Dendritic cell treated with granulocyte-macrophage colony-stimulating factor and Interleukin-4, amounts not matched to agents 40 ng/mL and 50 ng/mL, for 4 days (primary cell): ENCODE data around the gene AGA.

ENCODE experiments used
- H3K27ac Mint-ChIP-seq: one replicate; pipeline ENCODE4 v1.8.0; 2022; ENCODE audit warnings: mild to moderate bottlenecking, mixed read lengths
- H3K27me3 Mint-ChIP-seq: one replicate; pipeline ENCODE4 v1.8.0; 2022; ENCODE audit warnings: mild to moderate bottlenecking, mixed read lengths
- H3K36me3 Mint-ChIP-seq: one replicate; pipeline ENCODE4 v1.8.0; 2022; ENCODE audit warnings: low read depth, mixed read lengths
- H3K4me1 Mint-ChIP-seq: one replicate; pipeline ENCODE4 v1.8.0; 2022; ENCODE audit warnings: low read depth, mixed read lengths
- H3K4me3 Mint-ChIP-seq: one replicate; pipeline ENCODE4 v1.8.0; 2022; ENCODE audit warnings: mild to moderate bottlenecking, moderate library complexity, mixed read lengths
- H3K9me3 Mint-ChIP-seq: one replicate; pipeline ENCODE4 v1.8.0; 2022; ENCODE audit warnings: mixed read lengths
- intact Hi-C: fragments of 100-400 bp; cut with micrococcal nuclease; formaldehyde crosslinking; loops from one replicate; pipeline ENCODE4 v1.15.0; 2022

Gene AGA

GRCh38 chr4:177391953-177392352, 50.3 kb downstream of the AGA start:
- no peaks in the 10 kb centered on the region for H3K9me3 Mint-ChIP-seq
- H3K36me3 Mint-ChIP-seq, result no peaks in the 10 kb centered on the region
- intact Hi-C loops, result no loop called here
- no peaks in the 10 kb centered on the region for H3K4me1 Mint-ChIP-seq
- no peak overlapping the region for H3K4me3 Mint-ChIP-seq
- H3K27me3 Mint-ChIP-seq, result no peaks in the 10 kb centered on the region
- no peak overlapping the region for H3K27ac Mint-ChIP-seq

- Mint-ChIP-seq H3K9me3 (no peaks in the 10 kb centered on the region), H3K27ac (no peak overlapping the region), H3K4me3 (no peak overlapping the region)
Observed at GRCh38 chr4:177391287-177391686, 51.0 kb downstream of the AGA start.

GRCh38 chr4:177386278-177386815, 55.9 kb downstream of the AGA start:
- H3K4me3 Mint-ChIP-seq, result no peak overlapping the region
- H3K9me3 Mint-ChIP-seq, result no peaks in the 10 kb centered on the region
- intact Hi-C loops, result no loop called here
- H3K36me3 Mint-ChIP-seq, result no peaks in the 10 kb centered on the region
- H3K27me3 Mint-ChIP-seq, result no peaks in the 10 kb centered on the region
- H3K4me1 Mint-ChIP-seq, result no peaks in the 10 kb centered on the region
- H3K27ac Mint-ChIP-seq, result no peak overlapping the region

More at GRCh38 chr4:177391287-177391686, 51.0 kb downstream of the AGA start:
- H3K27me3 Mint-ChIP-seq, result no peaks in the 10 kb centered on the region
- no peaks in the 10 kb centered on the region for H3K36me3 Mint-ChIP-seq
- no peaks in the 10 kb centered on the region for H3K4me1 Mint-ChIP-seq
- intact Hi-C loops, result no loop called here

GRCh38 chr4:177385576-177386277, 56.5 kb downstream of the AGA start:
- Mint-ChIP-seq H3K4me1 (no peaks in the 10 kb centered on the region), H3K36me3 (no peaks in the 10 kb centered on the region), H3K9me3 (no peaks in the 10 kb centered on the region), H3K27ac (no peak overlapping the region), H3K27me3 (no peaks in the 10 kb centered on the region), H3K4me3 (no peak overlapping the region)
- intact Hi-C loops, result no loop called here

GRCh38 chr4:177384856-177385397, 57.3 kb downstream of the AGA start:
- H3K36me3 Mint-ChIP-seq, result no peaks in the 10 kb centered on the region
- no peaks in the 10 kb centered on the region for H3K27me3 Mint-ChIP-seq
- no peak overlapping the region for H3K4me3 Mint-ChIP-seq
- no peaks in the 10 kb centered on the region for H3K4me1 Mint-ChIP-seq
- no peak overlapping the region for H3K27ac Mint-ChIP-seq
- no peaks in the 10 kb centered on the region for H3K9me3 Mint-ChIP-seq
- intact Hi-C loops, result no loop called here

- Mint-ChIP-seq H3K27ac (no peak overlapping the region), H3K36me3 (no peaks in the 10 kb centered on the region), H3K27me3 (peaks cover 1% of the 10 kb centered on the region), H3K9me3 (no peaks in the 10 kb centered on the region), H3K4me3 (no peak overlapping the region), H3K4me1 (no peaks in the 10 kb centered on the region)
- intact Hi-C loops, result no loop called here
Observed at GRCh38 chr4:177381762-177382310, 60.4 kb downstream of the AGA start.
